HepG2 (cell line): ENCODE results near the gene ZDHHC14. TPM values are rescaled to one million over a fixed set of nuclear protein-coding genes. Genes with fewer than 3 reads are reported as not detected.

Experiments
- ARNT ChIP-seq: fragments of 450-650 bp; IDR thresholded peaks from 2 replicates; pipeline ENCODE4 v1.6.1; 2017
- CTCF ChIP-seq: sonication (generic); formaldehyde crosslinking; IDR thresholded peaks from 2 replicates; pipeline ENCODE4 v1.5.0; 2020; ENCODE audit warnings: mild to moderate bottlenecking, missing genetic modification reagents, moderate library complexity
- E2F2 ChIP-seq: sonication (generic); formaldehyde crosslinking; IDR thresholded peaks from 2 replicates; pipeline ENCODE4 v1.4.0; 2020; ENCODE audit warnings: missing genetic modification reagents, borderline replicate concordance
- ETV6 ChIP-seq: sonication (generic); formaldehyde crosslinking; conservative IDR thresholded peaks from 2 replicates; pipeline ENCODE4 v1.4.0; 2020; ENCODE audit warnings: missing genetic modification reagents
- HBP1 ChIP-seq: IDR thresholded peaks from 2 replicates; pipeline ENCODE4 v1.6.1; 2016; ENCODE audit warnings: low read depth, control low read depth
- HNRNPLL ChIP-seq: fragments of 200-400 bp; formaldehyde crosslinking; IDR thresholded peaks from 2 replicates; pipeline ENCODE4 v1.6.1; 2017; ENCODE audit warnings: mild to moderate bottlenecking, low read depth, low read length; ENCODE audit not compliant: poor library complexity, severe bottlenecking
- MAX ChIP-seq: IDR thresholded peaks from 2 replicates; pipeline ENCODE4 v1.6.1; 2012; ENCODE audit warnings: inconsistent platforms
- MLLT10 ChIP-seq: sonication (generic); formaldehyde crosslinking; IDR thresholded peaks from 2 replicates; pipeline ENCODE4 v1.4.0; 2020; ENCODE audit warnings: missing genetic modification reagents
- REL ChIP-seq: sonication (generic); formaldehyde crosslinking; conservative IDR thresholded peaks from 2 replicates; pipeline ENCODE4 v1.8.0; 2022; ENCODE audit warnings: mild to moderate bottlenecking, missing genetic modification reagents, moderate library complexity
- ZNF605 ChIP-seq: sonication (generic); formaldehyde crosslinking; IDR thresholded peaks from 2 replicates; pipeline ENCODE4 v1.8.0; 2022; ENCODE audit warnings: mild to moderate bottlenecking, missing genetic modification reagents
- ZNF687 ChIP-seq: sonication (generic); formaldehyde crosslinking; IDR thresholded peaks from 2 replicates; pipeline ENCODE4 v1.5.1; 2020; ENCODE audit warnings: mild to moderate bottlenecking, missing genetic modification reagents, moderate library complexity
- ZNF841 ChIP-seq: sonication (generic); formaldehyde crosslinking; IDR thresholded peaks from 2 replicates; pipeline ENCODE4 v1.8.1; 2023; ENCODE audit warnings: missing genetic modification reagents, borderline replicate concordance
- polyA plus RNA-seq, 8 experiments: library from polyadenylated mRNA; depleted of rRNA in 3 of 8; stranded (reverse) in 7 of 8; unstranded in 1 of 8; fragments of >200 nt; fragmentation: Illumina TruSeq in 4 of 8; extraction: Trizol in 4 of 8; gene quantifications; 2 replicates each; pipeline versions ENCODE4 v1.2.1 to v1.2.3, GENCODE V29; 2011 to 2016; ENCODE audit warnings: low read depth in 4 of 8, missing spikeins in 1 of 8, mixed read lengths in 1 of 8; ENCODE audit not compliant: insufficient read depth in 1 of 8
- total RNA-seq, 5 experiments: library from RNA; depleted of rRNA; stranded (reverse); fragments of >200 nt; fragmentation: Illumina TruSeq; extraction: Trizol; gene quantifications; 2 replicates each; pipeline ENCODE4 v1.2.3, GENCODE V29; 2016; ENCODE audit warnings: low read depth in 1 of 5

ZDHHC14 gene
- total and polyA plus RNA-seq, 2 of the 13 experiments (the other 11 are each of a cell fraction or from before 2014, with no cell fraction given): 3.7 to 9.5 TPM

- TF ChIP-seq ARNT (no peak), CTCF (CRISPR knock-in tag) (peak; percentile 57), E2F2 (CRISPR knock-in tag) (peak; percentile 21; the same call in 1 of the 2 replicates), ZNF605 (peak; percentile 48; the same call in 1 of the 2 replicates), ZNF687 (CRISPR knock-in tag) (peak; percentile 50), HBP1 (CRISPR knock-in tag) (0 out of 2 replicates have a peak, but pooled peaks have one; percentile 24), HNRNPLL (no peak), MLLT10 (CRISPR knock-in tag) (no peak), ETV6 (no peak), MAX (0 out of 2 replicates have a peak, but pooled peaks have one; percentile 34), REL (CRISPR knock-in tag) (0 out of 2 replicates have a peak, but pooled peaks have one; percentile 2), ZNF841 (no peak)
Observed at GRCh38 chr6:157381631-157382621, 936 bp downstream of the ZDHHC14 start (continued).
